Tibial nerve (tissue), 3 donors: ENCODE data around the gene P2RX6.

Source experiments
- CTCF ChIP-seq, 5 experiments: fragments of 200-600 bp in 3 of 5; fragments of 450-650 bp in 2 of 5; sonication (generic) in 3 of 5; IDR thresholded peaks; one replicate each; pipeline ENCODE4 v1.5.1; 2016 to 2019; ENCODE audit warnings: antibody characterized with exemption in 5 of 5, mild to moderate bottlenecking in 3 of 5, moderate library complexity in 2 of 5
- POLR2A ChIP-seq, 2 donors: fragments of 450-650 bp; IDR thresholded peaks; one replicate each; pipeline ENCODE4 v1.6.1; 2017; ENCODE audit warnings: antibody characterized with exemption in 2 of 2, mild to moderate bottlenecking in 2 of 2, moderate library complexity in 2 of 2

GRCh38 chr22:21073023-21073422 lies 58.1 kb downstream of the P2RX6 start:
- TF ChIP-seq CTCF (IDR thresholded peaks at IDR 0.05) (no peak), POLR2A (IDR thresholded peaks at IDR 0.05) (no peak)
